Stimulated activated CD4-positive, alpha-beta T cell treated with anti-CD3 and anti-CD28 coated beads, Interleukin-4, amount 100 ng/mL, for 48 hours (primary cell): ENCODE results near the gene IRX2.

ENCODE experiments used
- DNase-seq, 2 donors: peaks; one replicate each; pipeline ENCODE4 v3.0.0-alpha.2; 2020; ENCODE audit warnings: low read depth in 2 of 2

The IRX2 gene

DNA sequence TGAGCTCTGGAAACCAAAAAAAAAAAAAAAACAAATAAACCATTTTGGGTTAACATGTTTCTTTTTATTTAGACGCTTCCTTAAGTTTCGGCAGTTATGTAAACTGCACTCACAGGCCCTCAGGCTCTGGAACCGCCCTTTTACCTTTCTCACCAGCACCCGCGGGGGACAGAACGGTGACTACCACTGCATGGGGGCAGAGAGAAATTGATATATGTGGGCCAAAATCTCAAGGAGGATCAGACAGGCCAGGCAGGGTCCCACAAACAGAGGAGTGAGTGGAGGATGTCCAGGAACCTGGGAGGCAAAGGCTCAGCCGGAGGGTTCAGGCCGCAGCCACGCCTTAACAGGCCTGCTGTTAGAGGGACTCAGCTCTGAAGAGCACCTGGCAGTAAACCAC is 54.4 kb downstream of the IRX2 start:
- DNase-seq = no peak
